ENCODE measurements around the gene ANOS1.

ANOS1 gene

DNA sequence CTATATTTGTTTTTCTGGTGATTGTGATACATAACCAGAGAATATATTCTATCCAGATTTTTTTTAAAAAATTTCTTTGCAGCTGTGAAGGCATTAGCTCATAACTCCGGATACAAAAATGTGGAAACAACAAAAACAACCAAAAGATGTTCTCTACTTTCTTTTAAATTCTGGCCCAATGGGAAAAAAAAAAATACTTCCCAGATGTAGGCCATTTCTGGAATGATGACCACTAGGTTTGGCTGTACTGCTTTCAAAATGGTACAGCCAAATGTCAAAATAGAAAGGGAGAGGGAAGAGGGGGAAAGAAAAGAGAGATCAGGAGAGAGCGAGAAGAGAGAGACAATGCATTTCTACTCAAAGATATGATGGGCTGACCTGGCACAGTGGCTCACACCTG lies 14.6 kb downstream of the ANOS1 start:
- no peak for FAIRE-seq

DNA sequence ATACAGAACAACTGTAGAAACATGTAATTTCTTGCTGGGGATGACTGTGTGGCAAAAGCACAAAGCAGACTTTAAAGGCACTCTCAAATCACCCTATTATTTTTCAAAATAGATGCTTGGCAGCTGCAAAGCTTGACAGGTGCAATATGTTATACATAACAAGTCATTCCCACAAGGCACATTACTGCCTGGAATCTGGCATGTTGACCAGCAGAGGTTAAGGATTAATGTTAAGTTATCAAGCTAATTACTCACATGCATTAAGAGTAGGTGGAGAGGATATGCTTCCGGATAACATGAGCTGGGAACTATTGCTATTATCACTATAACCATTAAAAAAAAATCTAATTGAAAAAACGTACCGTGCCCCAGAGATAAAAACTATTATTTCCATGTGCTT lies 17.8 kb downstream of the ANOS1 start:
- no peak for FAIRE-seq

DNA sequence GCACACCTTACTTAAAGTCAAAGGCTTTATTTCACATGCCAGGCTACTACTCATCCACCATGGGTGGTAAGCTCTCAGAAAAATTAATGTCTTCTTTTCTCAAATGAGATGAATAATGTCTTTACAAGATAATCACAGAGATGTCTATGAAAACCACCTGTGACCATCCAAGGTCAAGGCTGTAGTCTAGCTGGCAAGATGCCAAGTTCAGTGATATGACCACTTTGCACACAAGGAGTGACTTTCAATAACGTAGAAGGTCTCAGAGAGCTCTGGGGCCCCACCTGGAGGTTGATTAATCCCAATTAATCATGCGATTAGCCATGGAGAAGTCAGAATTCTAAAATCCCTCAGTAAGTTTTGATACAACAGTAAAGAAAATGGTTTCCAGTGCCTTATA lies 20.5 kb downstream of the ANOS1 start:
- FAIRE-seq: no peak

DNA sequence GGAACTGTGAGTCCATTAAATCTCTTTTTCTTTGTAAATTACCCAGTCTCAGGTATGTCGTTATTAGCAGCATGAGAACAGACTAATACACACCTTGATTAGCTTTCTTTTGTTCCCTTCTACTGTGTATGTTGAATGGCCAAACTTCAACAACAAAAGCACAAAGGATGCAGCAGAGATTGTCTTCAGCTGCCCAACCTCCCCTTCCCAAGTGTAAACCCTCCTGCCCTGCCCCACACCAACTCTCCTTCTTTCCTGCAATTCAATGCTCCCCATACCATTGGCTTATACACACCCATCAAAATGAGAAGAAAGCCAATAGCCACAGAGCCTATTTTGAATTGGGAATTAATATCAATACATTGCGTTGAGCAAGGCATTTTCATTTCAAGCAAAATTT lies 27.8 kb downstream of the ANOS1 start:
- FAIRE-seq: no peak

DNA sequence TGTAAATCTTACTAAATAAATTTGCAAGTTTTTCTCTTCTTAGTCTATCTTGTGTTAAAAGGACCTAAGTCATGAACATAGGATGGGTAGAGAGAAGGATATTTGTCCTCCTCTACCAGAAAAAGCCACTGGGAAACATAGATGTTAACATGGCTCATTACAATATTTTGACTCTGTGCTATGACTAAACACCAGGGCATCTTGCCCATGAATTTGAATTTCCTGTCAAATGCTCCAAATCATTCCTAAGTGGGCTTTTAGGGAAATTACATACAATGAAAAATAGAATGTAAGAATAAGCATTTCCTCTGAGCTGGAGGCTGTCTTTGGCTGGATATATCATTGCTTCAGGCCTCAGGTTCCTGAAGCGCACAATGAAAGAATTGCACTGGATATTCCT lies 39.1 kb downstream of the ANOS1 start:
- no peak for FAIRE-seq

DNA sequence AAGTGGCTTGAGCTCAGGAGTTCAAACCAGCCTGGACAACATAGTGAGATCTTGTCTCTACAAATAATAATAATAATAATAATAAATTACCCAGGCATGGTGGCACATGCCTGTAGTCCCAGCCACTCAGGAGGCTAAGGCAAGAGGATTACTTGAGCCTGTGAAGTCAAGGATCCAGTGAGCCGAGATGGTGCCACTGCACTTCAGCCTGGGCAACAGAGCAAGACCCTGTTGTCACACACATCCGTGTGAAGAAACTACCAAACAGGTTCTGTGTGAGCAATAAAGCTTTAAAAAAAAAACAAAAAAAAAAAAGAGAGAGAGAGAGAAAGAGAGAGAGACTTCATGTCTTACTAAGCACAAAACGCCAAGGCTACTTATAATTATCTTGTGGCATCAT lies 42.5 kb downstream of the ANOS1 start:
- no peak for FAIRE-seq

DNA sequence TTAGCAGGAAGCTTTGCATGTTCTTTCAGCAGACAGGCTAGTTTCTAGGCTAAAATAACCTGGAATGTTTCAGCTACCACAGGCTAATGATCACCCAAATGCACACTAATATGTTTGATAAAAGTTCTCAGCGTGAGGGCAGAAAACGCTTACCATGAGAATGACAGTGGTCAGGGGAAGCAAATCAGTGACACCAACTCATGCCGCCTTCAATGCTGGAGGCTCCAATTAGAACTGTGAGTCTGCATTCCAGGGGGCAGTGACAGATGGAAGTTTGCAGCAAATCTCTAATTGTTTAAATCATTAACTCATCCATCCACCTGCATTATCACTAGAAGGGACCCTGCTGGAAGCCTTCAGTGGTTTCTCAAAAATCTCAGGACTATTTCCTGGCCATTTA lies 43.2 kb downstream of the ANOS1 start:
- no peak for FAIRE-seq

DNA sequence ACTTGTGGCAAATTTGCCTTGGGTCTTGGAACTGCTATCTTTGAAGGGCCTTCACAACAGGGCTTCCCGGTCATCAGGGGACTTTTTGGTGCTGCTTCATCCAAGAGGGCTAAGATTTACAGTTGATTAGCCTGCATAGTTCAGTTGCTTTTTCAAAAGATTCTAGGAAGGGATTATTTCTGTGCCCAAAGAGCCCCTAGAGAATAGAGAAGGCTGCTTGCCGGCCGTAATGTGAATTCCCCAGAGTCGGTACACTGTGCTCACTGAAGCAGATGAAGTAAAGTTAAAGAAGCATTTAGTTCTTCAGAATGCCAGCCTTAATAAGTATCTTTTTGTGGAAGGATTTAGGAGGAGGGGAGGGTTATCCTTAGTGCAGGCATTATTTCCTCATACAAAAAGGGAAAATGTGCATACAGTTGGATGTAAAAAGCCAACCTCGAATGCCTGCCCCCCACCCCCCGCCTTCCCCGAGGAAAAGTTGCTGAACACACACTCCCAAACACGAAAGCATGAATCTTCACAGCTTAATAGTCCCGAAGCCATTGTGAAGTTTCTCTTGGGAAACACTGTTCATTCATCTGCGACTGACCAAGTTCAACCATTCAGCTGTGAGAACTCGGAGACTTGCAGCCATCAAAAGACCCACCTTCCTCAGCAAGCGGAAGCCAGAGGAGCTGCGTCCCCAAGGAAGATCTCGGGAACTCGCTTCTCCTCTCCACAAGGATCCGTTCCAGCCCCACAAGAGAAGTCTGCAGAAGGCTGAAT lies 47.6 kb downstream of the ANOS1 start:
- FAIRE-seq: no peak

DNA sequence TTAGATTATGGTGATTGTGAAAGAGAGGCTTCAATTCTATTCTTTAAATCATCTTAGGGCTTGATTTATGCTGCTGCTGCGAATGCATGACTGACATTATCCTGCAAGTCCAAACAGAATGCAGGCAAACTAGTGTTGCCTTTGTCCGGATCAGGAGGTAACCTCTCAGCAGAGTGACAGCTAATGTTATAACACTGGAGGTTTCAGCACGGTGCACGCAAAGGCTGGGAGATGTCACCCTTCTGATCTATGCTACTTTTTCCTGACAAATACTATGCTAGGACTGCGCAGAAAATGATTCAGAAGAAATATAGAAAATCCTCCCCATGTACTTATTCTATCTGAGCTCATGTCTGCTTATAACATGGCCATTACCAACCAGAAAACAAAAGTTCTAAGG lies 48.2 kb downstream of the ANOS1 start:
- no peak for FAIRE-seq

DNA sequence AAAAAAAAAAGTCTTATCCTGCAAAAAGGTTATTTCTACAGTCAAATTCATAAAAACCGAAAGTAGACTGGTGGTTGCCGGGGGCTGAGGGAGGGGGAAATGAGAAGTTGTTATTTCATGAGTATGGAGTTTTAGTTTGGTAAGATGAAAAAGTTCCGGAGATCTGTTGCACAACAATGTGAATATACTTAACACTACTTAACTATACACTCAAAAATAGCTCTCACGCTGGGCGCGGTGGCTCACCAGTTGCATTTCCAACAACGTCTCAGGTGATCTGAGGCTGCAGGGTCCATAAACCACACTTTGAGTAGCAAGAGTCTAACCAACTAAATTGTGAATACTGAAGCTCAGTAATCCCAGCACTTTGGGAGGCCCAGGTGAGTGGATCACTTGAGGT lies 52.4 kb downstream of the ANOS1 start:
- FAIRE-seq: no peak

DNA sequence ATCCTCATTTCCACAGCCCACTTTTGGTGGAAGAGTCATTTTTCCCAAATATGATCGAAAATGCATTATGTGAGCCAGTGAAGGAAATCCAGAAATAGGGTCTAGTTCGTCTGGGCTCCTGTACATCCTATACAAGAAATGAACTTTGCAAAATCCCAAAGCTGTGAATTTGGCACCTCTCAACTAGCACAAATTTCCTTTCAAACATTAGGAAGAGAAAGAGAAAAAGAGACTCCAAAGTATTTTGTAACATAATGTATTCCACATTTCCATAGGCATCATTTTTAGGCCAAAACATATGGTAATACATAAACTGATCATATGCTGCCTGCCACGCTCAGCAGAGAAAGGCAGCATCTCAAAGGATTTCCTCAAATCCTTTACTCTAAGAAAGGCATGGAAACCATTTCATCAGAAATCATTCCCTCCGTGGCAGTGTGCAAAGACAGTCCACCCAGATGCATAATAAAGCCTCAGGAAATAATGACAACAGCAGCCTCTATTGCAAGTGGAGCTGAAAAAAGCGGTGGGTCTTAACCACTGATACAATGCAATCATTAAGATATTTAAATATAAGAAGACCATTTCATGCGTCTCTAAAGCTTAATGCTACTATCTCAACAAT lies 56.8 kb downstream of the ANOS1 start:
- no peak for FAIRE-seq

DNA sequence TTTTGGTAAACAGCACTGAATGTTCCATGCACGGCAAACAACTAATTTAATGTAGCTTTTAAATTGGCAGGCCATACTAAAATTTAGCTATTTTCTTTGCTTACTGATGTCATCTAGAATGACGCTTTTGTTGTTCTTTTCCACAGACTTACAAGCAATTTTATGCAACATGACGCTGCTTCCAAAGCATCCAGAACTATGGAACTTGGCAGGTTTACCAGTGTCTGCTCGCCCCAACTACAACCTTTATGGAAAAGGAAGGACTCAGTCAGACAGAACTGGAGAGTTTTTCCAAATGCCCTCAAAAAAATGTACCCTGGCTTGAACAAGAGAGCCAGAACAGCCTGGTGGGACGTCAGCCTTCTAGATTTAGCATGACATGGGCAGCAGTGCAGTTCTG lies 58.7 kb downstream of the ANOS1 start:
- FAIRE-seq: no peak

DNA sequence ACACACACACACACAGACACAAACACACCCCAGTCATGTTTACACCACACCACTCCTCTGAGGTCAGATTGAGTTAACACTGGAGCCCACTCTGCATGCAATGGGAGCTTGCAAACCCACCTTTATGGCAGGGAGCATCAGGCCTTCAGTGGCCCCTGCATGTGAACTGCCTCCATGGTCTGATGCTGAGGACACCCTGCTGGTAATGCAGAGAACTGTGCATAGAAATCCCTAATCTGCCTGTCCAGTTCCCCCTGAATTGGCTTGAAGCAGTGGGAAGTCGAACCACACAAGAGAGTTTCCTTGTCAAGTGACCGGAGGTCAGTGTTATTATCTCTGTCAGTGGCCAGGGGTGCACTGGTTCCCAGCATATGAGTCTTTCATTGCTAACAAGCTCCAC lies 59.8 kb downstream of the ANOS1 start:
- FAIRE-seq: no peak

DNA sequence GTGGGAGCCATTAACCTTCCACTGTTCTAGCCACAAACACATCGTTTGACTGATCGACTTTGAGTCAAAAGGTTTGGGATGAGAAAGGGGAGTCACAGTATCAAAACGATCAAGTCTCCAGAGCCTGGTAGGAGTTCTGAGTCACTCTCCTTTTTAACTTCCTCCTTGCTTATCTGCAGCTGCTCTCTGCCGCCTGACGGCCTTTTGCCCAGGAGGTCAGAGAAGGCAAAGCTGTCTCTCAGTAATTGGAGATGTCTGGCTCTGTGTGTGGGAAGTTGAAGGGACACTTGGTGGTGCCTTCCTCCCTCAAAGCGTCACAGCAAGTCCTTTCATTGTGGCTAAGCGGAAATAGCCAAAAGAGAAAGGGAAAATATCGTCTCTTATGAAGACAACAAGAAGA lies 63.1 kb downstream of the ANOS1 start:
- no peak for FAIRE-seq

DNA sequence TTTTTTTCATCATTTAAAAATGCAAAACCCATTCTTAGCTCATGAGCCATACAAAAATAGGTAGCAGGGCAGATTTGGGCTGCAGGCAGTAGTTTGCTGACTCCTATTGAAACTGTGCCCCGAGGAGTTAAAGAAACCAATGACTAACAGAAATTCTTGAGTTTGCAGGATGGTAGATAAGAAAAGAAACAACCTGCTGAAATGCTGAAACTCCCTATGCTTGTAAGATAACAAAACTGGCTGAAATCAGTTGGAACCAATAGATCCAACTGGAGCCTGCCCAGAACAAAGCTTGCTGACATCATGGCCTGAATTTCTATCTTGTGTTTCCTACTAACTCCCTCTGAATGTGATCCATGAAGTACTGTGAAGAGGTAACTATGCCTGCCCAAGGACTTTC lies 68.6 kb downstream of the ANOS1 start:
- FAIRE-seq: no peak

DNA sequence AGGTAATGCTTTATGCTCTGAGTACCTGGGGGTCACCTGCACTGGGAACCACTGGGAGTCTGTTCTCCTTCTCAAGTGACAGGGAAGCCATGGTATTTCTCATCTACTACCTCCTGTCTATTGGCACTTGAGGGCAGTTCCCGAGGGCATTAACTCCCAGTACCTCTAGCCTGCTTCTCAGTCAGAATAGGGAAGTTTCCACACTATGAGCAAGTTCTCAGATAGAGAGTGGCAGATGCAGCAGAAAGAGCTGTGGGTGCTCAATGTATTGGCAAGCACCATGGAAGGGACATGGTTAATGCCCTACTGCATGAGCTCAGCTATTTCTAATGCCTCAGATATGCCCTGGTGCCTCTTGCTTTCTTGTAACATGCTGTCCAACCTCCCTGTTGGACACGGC lies 74.1 kb downstream of the ANOS1 start:
- no peak for FAIRE-seq

DNA sequence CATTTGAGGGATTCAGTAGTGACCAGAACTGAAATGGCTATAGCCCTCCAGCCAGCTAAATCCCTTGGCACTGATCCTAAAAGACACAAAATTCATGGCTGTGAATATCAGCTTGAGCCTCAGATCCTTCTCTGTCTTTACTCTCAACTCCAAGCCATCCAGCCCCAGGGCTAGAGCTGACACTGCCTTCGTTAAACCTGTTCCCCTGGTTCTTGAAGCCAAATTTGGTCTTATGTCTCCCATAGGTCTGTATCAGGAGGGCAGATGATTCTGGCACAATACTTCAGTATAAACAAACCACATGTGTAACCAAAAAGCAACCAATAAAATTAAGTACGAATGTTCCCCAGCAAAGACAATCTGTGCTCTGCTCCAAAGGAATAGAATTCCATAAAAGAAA lies 78.0 kb downstream of the ANOS1 start:
- no peak for FAIRE-seq

DNA sequence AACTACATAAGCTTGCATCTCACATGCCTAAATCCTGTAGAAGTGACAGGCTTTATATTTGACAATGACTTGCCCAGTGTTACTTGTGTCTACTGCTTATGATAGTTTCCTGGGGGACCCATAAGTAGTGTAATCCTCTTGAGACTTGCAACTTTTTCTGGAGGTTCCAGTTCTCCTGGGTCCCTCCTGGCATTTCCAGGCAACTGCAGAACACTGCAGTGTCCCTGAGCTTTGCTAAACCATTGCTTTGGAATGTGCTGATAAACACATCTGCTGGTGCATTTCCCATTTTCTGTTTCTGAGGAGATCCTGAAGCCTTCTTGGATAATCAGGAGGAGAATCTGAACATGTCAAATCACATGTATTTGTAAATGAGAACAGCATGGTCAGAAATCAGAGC lies 82.0 kb downstream of the ANOS1 start:
- FAIRE-seq: no peak

DNA sequence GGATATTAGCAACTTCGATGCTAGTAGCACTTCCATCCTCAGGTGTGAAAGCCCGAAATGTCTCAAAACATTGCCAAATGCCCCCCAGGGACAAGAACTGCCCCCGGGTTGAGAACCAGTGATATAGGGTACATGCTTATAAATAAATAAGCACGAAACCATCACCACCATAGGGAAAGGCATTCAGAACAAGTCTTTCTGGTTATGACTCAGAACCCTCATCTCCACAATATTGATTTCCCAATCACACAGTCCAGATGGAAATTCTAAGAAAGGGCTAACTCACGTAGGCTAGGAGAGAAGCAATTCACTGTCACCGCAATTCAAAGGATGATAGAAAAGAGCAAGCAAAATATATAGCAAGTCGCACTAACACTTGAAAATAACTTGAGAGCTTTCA lies 84.8 kb downstream of the ANOS1 start:
- FAIRE-seq: no peak

DNA sequence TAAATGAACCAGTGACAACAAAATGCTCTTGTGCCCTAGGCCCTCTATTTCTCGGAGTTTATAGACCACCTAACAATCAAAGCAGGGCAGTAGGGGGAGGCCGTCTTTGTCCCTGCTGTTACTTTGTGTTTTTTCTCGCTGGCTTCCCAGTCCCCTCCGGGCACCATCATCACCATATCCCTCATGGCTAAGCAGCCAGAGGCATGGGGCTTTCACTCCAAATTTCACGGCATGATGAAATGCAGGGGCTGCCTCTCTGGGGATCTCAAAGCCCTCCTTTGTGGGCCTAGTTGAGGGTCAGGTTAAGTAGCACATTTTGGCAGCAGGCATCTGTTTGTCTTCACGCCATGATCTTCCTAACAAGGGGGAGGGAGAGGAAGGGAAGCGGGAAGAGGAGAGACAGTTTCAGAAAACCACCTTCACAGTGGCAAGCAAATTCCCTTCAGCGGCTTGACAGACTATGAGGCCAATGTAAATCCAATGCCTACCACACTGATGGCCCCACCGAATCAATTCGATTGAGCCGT lies 91.9 kb downstream of the ANOS1 start:
- FAIRE-seq: no peak

DNA sequence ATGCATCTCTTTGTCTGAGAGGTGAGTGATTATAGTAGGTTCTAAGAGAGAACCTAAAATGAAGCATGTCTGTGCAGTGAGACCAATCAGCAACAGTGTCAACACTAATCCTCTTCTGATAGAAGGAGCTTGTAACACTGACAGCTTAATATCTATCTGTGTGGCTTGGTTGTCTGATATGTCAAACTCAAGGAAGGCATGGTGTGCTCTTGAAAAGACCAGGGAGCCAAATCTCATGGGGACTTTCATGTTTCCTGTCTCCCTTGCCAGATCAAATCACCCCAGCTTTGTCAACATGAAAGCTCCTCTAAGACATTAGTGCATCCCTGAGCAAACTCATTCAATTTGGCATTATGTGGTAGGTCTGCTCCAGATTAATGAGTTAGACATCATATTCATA lies 95.4 kb downstream of the ANOS1 start:
- no peak for FAIRE-seq

DNA sequence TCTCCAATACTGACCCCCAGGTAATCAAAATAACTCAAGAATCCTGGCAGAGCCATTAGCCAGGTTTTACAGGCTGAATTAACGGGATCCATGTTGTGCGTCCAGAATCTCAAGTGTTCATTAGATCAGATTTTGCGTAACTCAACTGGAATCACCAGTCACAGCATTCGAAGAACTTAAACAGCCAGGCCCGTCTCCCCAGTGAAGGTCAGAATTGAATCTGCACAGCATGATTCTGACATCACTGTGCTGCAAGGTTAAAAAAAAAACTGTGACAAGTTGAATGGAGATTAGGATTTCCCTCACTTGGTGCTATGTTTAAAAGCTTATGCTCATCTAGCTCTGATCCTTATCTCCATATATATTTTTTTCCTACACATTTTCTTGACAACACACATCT lies 96.1 kb downstream of the ANOS1 start:
- no peak for FAIRE-seq

DNA sequence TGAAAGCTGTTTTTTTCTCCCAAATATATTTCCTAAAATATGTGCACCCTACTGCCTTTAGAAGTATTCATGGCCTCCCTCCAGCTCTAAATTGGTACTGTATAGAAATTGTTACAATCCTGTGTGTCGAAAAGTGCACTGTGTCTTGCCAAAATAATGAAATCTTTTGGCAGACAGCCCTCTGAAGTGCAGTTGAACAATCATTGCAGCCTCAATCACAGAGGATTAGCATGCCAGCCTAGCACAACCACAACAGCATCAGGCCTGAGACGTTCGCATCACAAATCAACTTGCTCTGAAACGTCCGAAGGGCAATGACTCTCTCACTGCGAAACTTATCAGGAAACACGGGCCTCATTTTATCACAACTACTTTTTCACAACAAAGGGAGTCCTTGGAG lies 99.0 kb downstream of the ANOS1 start:
- FAIRE-seq: no peak

DNA sequence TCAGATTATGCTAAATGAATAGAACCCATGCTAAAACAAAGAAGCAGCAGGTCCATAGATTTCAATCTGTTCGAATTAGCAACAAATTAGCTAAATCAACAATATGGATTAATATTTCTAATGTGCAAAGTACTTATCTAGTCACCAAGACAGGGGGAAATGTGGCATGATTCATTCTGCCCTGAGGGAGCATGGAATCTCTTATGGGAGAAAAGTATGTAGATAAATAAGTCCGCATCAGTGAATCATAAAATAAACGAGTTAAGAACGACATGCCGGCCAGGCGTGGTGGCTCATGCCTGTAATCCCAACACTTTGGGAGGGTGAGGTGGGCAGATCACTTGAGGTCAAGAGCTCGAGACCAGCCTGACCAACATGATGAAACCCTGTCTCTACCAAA lies 102.1 kb downstream of the ANOS1 start:
- no peak for FAIRE-seq

DNA sequence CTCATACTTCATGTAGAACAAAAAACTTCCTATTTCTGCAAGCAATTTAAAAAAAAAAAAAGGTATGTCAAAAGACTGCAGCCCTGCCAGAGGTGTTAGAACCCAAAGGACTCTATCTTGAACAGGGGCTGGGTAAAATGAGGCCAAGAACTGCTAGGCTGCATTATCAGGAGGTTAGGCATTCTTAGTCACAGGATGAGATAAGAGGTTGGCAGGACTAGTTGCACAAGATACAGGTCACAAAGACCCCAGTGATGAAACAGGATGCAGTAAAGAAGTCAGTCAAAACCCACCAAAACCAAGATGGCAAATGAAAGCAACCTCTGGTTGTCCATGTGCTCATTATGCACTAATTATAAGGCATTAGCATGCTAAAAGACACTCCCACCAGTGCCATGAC lies 104.1 kb downstream of the ANOS1 start:
- FAIRE-seq: no peak

Data from islet of Langerhans (tissue), 1 donor.